ENCODE measurements around the gene IFT20. TPM values are rescaled to one million over a fixed set of nuclear protein-coding genes. Genes with fewer than 3 reads are reported as not detected.

IFT20 gene
- total and polyA plus RNA-seq, 2 donors (not counting 3 experiments of a cell fraction or from before 2014, with no cell fraction given) = 26.5 to 45.0 TPM

- Histone ChIP-seq H2AFZ (ENCODE audit: low read depth, low read length) (no peak overlapping the region), H3K9me1 (replicated peaks; ENCODE audit: control insufficient read depth, extremely low read depth, insufficient read depth, low read length) (no peaks in the 10 kb centered on the region), H3K9ac (replicated peaks; ENCODE audit: extremely low read depth, insufficient read depth, low read length) (no peak overlapping the region), H3K27me3 (ENCODE audit: control insufficient read depth in 2 of 2, insufficient read depth in 2 of 2, low read length in 2 of 2) (no peaks in the 10 kb centered on the region), H3K4me3 (replicated peaks in 1 of 3; ENCODE audit: insufficient read depth in 1 of 3, low read depth in 1 of 3, low read length in 3 of 3) (no peak overlapping the region), H3K27ac (ENCODE audit: insufficient read depth, low read depth, low read length) (no peak overlapping the region), H4K20me1 (replicated peaks; ENCODE audit: control insufficient read depth, extremely low read depth, insufficient read depth, low read length) (no peaks in the 10 kb centered on the region), H3K36me3 (ENCODE audit: control insufficient read depth in 2 of 2, extremely low read depth in 1 of 2, insufficient read depth in 2 of 2, low read length in 2 of 2) (peaks cover 12 to 19% of the 10 kb centered on the region in 2 experiments), H3K9me3 (replicated peaks; ENCODE audit: control insufficient read depth, insufficient read depth, low read length) (no peaks in the 10 kb centered on the region), H3K79me2 (ENCODE audit: control insufficient read depth, insufficient read depth, low read length) (peaks cover 27% of the 10 kb centered on the region), H3K4me2 (ENCODE audit: insufficient read depth, low read length) (no peak overlapping the region), H3K4me1 (ENCODE audit: control insufficient read depth, extremely low read depth, insufficient read depth, low read length) (peaks cover 17% of the 10 kb centered on the region)
- DNase-seq (ENCODE audit: low read depth, low spot score) (no peak), FAIRE-seq (no peak)
- intact Hi-C loops (cut with micrococcal nuclease) = no loop called here
- POLR2A ChIA-PET = no interaction called here
- dilution Hi-C loops (cut with MboI; ENCODE audit: extremely low pct_ligation_motif_present, low sequenced_read_pairs) = no loop called here
- BruUV-seq (replicated peaks) = no TSS peak
- CTCF ChIA-PET = interaction anchor here (1.3 to 1.5 kb wide), 2 partner anchors 13 to 15 kb away, joined by 3 to 4 read pairs; partner anchors contain the start of gene TMEM97
- TF ChIP-seq MAX (IDR thresholded peaks at IDR 0.05; ENCODE audit: insufficient read depth, insufficient read length) = no peak
- TF ChIP-seq MYC (IDR thresholded peaks at IDR 0.05; ENCODE audit: low read depth, low read length) = no peak
- TF ChIP-seq JUN (IDR thresholded peaks at IDR 0.05; ENCODE audit: borderline replicate concordance, insufficient read depth, insufficient read length, low read depth) = no peak
- TF ChIP-seq CTCF (IDR thresholded peaks at IDR 0.05; ENCODE audit: extremely low read depth in 1 of 2, insufficient read depth in 1 of 2, low read depth in 1 of 2, low read length in 2 of 2) = no peak
- TF ChIP-seq FOS (IDR thresholded peaks at IDR 0.05; ENCODE audit: borderline replicate concordance, insufficient read depth, low read length) = no peak
- no peak for TF ChIP-seq EZH2 (IDR thresholded peaks at IDR 0.05; ENCODE audit: borderline replicate concordance, low read depth, low read length, severe bottlenecking)
- TF ChIP-seq GATA2 (IDR thresholded peaks at IDR 0.05; ENCODE audit: insufficient read depth, insufficient read length, low read depth, low read length) = no peak
- TF ChIP-seq POLR2AphosphoS5 (IDR thresholded peaks at IDR 0.05; ENCODE audit: insufficient read depth, low read depth, low read length) = no peak
- TF ChIP-seq POLR2A (IDR thresholded peaks at IDR 0.05; ENCODE audit: low read depth, low read length) = no peak
Observed at GRCh38 chr17:28331891-28332420, 3.3 kb downstream of the IFT20 start.

Data from endothelial cell of umbilical vein (primary cell).